Stimulated activated CD8-positive, alpha-beta memory T cell treated with anti-CD3 and anti-CD28 coated beads, Interleukin-7, amount 100 ng/mL, for 1 hour (primary cell): Measurements from ENCODE around the gene EPDR1.

Source experiments
- DNase-seq, 2 donors: peaks; one replicate each; pipeline ENCODE4 v3.0.0-alpha.2; 2020; ENCODE audit warnings: low read depth in 2 of 2

EPDR1 gene

GRCh38 chr7:37920305-37920848 lies at the start of gene EPDR1:
TSS of gene EPDR1 (plus strand) at chr7:37920640. CDS start at chr7:37920940, 300 bp downstream.
- DNase-seq, result no peak

- DNase-seq, result no peak
Observed at GRCh38 chr7:37882086-37882485, 38.4 kb upstream of the EPDR1 start.

- DNase-seq, result no peak
Observed at GRCh38 chr7:37893359-37893758, 27.1 kb upstream of the EPDR1 start.

- no peak for DNase-seq
Observed at GRCh38 chr7:37894671-37895070, 25.8 kb upstream of the EPDR1 start.

GRCh38 chr7:37899712-37900247 lies 20.7 kb upstream of the EPDR1 start:
- DNase-seq, result no peak

- DNase-seq, result no peak
Observed at GRCh38 chr7:37901236-37901827, 19.1 kb upstream of the EPDR1 start.

- no peak for DNase-seq
Observed at GRCh38 chr7:37901890-37902524, 18.4 kb upstream of the EPDR1 start.

- no peak for DNase-seq
Observed at GRCh38 chr7:37908221-37908788, 12.1 kb upstream of the EPDR1 start.

GRCh38 chr7:37912756-37913155 lies 7.7 kb upstream of the EPDR1 start:
- DNase-seq, result no peak

- no peak for DNase-seq
Observed at GRCh38 chr7:37915438-37915837, 5.0 kb upstream of the EPDR1 start.

- DNase-seq, result no peak
Observed at GRCh38 chr7:37916017-37916672, 4.3 kb upstream of the EPDR1 start.

GRCh38 chr7:37916673-37917660 lies 3.5 kb upstream of the EPDR1 start, which contains the start of gene SFRP4:
TSS of gene SFRP4 (minus strand) at chr7:37916817. CDS start at chr7:37916537, 280 bp downstream.
- DNase-seq, result no peak

- DNase-seq, result no peak
Observed at GRCh38 chr7:37918526-37918925, 1.9 kb upstream of the EPDR1 start.

- DNase-seq, result no peak
Observed at GRCh38 chr7:37920849-37921805, 687 bp downstream of the EPDR1 start.

- DNase-seq, result no peak
Observed at GRCh38 chr7:37921876-37922275, 1.4 kb downstream of the EPDR1 start.

GRCh38 chr7:37923996-37924395 lies 3.6 kb downstream of the EPDR1 start:
- DNase-seq, result no peak

GRCh38 chr7:37924491-37925041 lies 4.1 kb downstream of the EPDR1 start:
- no peak for DNase-seq

GRCh38 chr7:37925620-37926019 lies 5.2 kb downstream of the EPDR1 start:
- DNase-seq, result no peak

GRCh38 chr7:37927773-37928444 lies 7.5 kb downstream of the EPDR1 start:
- no peak for DNase-seq
